HG03039 (cell line): ENCODE measurements around the gene GRK5.

Source experiments
- ATAC-seq: cut with Tn5 transposase; IDR thresholded peaks from one replicate; pipeline ENCODE4 v1.9.1; 2021; ENCODE audit warnings: mild to moderate bottlenecking, moderate library complexity; ENCODE audit not compliant: unreplicated experiment

GRK5 gene

GRCh38 chr10:119355930-119356329, 148.6 kb downstream of the GRK5 start:
- ATAC-seq, result no peak

GRCh38 chr10:119357412-119358151, 150.2 kb downstream of the GRK5 start:
- ATAC-seq, result no peak

GRCh38 chr10:119358152-119358512, 150.8 kb downstream of the GRK5 start:
- no peak for ATAC-seq

GRCh38 chr10:119358567-119358966, 151.2 kb downstream of the GRK5 start:
- ATAC-seq, result no peak

GRCh38 chr10:119359025-119359424, 151.7 kb downstream of the GRK5 start:
- ATAC-seq, result no peak

- no peak for ATAC-seq
Measured at GRCh38 chr10:119360181-119360921, 153.0 kb downstream of the GRK5 start.

GRCh38 chr10:119361037-119361436, 153.7 kb downstream of the GRK5 start:
- no peak for ATAC-seq

GRCh38 chr10:119362122-119362521, 154.8 kb downstream of the GRK5 start:
- no peak for ATAC-seq

GRCh38 chr10:119364645-119365600, 157.6 kb downstream of the GRK5 start:
- no peak for ATAC-seq

- no peak for ATAC-seq
Measured at GRCh38 chr10:119365773-119366599, 158.6 kb downstream of the GRK5 start.

GRCh38 chr10:119367841-119368549, 160.6 kb downstream of the GRK5 start:
- ATAC-seq, result no peak

GRCh38 chr10:119368581-119368980, 161.2 kb downstream of the GRK5 start:
- no peak for ATAC-seq

- ATAC-seq, result peak; percentile 50
Measured at GRCh38 chr10:119368991-119369869, 161.9 kb downstream of the GRK5 start.

- no peak for ATAC-seq
Measured at GRCh38 chr10:119370111-119370741, 162.9 kb downstream of the GRK5 start.

GRCh38 chr10:119370972-119371703, 163.8 kb downstream of the GRK5 start:
- no peak for ATAC-seq

GRCh38 chr10:119371704-119372663, 164.6 kb downstream of the GRK5 start:
- ATAC-seq, result no peak
